Cortex of kidney (tissue), 1 donor: ENCODE data around the gene CENPN.

Experiments used
- DNase-seq: peaks from one replicate; lab custom pipeline; 2025; lab: John Stamatoyannopoulos, UW

CENPN gene, protein sequence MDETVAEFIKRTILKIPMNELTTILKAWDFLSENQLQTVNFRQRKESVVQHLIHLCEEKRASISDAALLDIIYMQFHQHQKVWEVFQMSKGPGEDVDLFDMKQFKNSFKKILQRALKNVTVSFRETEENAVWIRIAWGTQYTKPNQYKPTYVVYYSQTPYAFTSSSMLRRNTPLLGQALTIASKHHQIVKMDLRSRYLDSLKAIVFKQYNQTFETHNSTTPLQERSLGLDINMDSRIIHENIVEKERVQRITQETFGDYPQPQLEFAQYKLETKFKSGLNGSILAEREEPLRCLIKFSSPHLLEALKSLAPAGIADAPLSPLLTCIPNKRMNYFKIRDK

DNA sequence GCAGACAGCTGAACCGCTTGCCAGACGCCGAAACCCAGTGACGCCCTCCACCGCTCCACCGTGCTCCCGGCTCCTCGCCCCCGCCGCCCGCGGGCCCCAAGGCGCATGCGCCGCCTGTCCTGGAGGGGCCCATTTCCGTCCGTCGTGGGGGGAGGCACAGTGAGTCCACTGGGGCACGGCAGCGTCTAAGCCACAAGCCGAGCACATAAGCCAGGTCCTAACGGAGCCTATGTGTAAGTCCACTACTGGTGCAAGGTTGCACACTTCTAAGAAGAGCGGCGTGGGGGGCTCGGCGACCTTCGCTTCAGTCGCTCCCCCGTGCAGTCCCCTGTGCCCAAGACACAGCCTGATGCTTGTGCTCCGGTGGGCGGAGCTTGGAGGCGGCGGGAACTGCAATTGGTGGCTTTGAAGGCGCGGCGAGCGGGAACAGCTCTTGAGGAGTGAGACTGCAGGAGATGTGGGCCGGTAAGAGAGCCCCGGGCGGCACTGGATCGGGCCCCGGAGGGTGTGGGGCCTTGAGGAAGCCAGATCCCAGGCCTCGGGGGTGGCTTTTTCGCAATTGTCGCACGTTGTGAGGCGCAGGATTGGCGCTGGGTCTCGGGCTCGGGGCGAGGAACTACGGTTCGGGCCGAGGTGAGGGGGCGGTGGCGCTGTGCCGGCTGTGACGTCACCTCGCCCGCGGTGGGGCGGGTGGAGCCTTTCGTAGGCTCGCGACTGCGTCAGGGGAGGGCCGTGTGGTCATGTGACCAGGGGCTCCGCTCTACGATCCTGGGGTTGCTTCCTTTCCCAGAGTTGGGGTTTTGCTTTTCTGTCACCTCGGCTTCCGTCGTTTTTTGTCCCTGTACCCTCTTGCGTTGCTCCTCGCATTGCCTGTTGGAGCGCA, at the start of gene CENPN, which contains the start of gene CMC2:
Gene CENPN, plus strand, starts transcription at position 402 of the 883 bp plus-strand sequence. CDS start 4,726 bp downstream, outside the sequence.
Gene CMC2, minus strand, starts transcription at position 73 of the 883 bp plus-strand sequence. CDS start 9,491 bp downstream, outside the sequence.
- peak; percentile 79 for DNase-seq

DNA sequence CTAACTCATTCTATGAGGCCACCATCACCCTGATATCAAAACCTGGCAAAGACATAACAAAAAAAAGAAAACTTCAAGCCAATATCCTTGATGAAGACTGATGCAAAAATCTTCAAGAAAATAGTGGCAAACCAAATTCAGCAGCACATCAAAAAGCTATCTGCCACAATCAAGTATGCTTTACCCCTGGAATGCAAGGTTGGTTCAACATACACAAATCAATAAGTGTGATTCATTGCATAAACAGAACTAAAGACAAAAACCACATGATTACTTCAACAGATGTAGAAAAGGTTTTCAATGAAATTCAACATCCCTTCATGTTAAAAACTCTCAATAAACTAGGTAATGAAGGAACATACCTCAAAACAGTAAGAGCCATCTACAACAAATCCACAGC, 48.7 kb upstream of the CENPN start:
- DNase-seq, result no peak

DNA sequence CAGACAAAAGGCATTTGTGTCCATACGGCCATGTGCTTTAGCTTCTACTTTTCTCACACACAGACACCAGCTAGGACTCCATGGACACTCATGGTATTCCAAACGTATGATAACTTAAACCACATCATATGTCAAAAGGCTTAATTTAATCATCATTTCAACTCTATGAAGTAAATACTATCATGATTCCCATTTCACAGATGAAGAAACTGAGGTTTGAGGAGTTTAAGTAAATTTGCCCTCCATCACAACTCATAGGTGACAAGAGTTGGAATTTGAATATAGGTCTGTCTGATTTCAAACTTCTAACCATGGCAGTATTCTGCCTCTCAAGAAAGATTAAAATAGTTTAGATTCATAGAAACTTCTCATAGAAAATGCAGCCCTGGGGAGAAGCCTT, 44.1 kb upstream of the CENPN start:
- DNase-seq, result no peak

DNA sequence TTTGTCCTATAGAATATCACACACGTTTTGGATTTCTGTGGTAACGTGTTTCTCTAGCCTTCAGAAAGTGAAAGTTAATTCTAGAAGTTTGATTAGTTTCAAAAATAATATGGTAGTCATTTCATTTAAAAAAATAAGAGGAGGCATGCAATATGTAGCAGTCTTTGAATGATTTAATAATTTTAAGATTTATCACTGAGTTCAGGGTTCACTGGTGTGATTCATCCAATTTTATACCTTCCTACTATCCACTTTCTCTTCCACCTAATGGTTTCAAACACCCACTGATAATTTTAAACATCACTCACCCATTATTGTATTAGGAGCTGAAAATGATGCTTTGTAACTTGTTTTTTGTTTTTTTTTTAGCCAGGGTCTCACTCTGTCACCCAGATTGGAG, 42.7 kb upstream of the CENPN start:
- no peak for DNase-seq

DNA sequence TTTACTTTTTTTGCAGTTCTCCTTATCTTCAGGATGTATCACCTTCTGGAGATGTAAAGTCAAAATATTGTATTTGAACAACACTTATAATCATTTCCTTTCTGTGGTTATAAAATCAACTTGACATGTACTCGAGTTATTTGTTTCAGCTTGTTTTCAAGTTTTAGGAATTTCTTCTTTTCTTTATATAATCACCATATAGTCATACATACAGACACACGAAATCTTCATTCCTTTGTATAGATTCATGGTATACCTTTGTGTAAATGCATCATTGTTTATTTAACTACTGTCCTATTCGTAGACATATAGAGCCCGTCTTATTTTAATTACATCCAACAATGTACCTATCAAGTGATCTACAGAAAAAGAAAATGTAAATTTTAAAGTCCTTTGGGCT, 40.4 kb upstream of the CENPN start:
- no peak for DNase-seq

DNA sequence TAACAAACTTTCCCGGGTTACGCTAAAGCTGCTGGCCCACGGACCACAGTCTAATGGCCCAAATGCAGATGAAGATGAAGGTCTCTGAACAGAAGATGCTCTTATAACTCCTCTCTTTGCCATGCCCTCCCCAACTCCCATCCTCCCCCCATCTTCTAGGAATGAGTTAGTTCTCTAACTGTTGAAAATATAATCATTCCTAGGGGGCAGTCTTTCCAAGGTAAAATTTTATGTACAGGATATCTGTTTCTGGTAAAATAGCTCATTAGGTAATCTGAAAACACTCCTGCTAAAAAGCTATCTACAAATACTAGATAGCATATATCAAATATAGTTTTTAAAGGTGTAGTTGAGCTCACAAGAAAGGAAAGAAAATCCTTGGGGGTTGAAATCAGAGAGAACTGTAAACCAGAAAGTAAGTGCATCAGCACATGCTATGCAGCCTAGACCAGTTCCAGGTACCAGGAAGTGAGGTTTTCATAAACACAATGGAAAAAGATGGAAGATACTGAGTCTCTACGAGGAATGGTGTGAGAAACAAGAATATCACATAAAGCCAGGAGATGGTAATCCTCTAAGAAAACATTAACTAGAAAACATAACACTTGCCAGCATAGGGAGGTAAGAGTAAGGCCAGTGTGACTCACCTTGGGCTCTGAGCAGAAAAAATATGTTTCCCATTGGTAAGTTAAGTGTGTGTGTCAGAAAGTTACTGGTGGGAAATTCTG, 38.5 kb upstream of the CENPN start:
- DNase-seq, result no peak

DNA sequence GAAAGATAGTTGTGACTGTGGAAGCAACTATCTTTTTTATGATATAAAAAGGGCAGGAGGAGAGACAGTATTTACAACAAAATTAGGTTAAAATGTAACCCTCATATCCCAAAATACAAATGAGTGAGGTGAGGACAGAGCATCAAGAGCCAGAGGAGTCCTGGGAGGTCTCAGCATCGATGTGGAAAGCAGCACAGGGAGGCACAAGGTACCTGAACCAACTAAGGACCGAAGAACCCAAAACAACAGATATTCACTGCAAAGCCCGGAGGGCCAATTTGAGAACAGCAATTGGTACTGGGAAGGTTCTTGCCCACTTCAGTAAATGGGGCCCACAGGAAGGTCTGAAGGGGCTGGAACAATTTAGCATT, 37.9 kb upstream of the CENPN start:
- DNase-seq, result no peak

DNA sequence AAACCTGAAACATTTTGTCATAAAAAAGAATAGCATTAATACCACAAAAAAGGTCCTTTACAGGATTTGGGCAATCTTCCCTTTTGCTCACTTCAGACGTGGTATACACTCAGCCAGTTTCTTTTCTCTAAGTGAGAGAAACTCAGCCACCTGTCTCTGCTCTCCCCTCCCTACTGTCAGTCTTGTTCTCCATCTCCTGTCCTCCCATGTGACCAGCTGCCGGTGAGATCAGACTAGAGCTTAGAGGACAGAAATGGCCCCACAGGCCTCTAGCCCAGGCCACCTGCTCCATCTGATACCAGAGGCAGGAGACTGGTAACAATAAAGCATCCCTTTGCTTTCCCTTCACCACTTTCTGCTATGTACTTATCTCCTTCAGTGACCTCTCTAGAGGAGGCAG, 35.2 kb upstream of the CENPN start:
- DNase-seq, result no peak

DNA sequence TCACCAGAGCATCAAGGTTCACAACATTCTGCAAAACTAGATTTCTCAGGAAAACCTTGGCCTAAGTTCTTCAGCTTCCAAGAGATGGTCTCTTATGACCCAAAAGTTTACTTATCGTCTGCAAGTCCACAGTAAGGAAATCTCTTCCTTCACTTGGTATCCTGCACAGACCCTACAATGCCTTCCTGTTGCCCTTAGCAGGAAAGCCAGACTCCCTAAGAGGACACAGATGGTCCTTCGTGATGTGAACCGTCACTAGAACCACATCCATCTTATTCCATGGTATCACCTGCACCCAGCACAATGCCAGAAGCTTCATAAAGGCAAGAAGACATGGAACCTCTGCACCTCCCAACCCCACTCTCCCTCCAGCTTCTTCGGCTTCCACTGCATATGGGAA, 34.4 kb upstream of the CENPN start:
- DNase-seq, result no peak

DNA sequence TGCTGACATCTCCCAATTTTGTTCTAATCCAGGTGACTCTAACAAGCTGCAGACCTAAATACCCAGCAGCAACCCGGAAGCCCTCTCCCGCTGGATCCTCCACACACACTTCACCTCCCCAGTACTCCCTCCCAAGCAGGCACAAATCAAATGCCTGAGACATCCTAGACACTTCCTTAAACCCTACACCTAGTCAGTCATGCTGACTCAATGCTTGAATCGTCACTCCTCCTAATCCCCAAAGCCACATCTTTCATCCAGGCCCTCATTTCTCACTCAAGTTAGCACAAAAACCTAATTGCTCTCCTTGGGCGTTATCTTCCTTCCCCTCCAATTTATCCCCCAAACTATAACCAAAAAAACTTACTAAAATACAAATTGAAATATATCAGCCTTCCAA, 33.0 kb upstream of the CENPN start:
- no peak for DNase-seq

DNA sequence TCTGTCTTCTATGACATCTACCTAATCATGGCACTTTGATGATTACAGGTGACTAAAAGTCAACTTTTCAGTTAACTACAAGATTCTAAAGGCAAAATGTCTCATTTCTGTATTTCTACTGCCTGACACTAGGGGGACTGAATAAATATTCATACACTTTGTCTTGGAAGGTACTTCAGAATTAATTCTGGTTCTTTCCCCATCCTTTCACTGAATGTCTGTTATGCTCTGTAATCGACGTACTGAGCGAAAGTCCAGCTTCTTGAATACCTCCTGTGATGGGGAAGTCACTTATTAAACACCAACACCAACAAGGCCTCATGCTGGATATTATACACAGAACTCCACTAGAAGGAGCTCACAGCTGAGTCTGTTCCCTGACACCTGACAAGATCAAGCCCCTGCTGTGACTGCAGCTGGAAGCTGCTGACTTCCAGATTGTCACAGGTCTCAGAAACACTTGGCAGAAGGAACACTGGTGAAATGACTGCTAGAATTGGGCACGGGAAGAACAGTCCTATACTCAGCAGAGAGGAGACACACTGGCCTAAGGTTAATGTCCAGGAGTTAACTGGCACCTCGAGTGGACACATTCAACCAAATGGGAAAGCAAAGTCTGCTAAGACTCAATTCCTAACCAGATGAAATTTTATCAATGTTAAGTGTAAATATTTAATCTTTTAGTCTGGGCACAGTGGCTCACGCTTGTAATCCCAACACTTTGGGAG, 32.2 kb upstream of the CENPN start:
- no peak for DNase-seq

DNA sequence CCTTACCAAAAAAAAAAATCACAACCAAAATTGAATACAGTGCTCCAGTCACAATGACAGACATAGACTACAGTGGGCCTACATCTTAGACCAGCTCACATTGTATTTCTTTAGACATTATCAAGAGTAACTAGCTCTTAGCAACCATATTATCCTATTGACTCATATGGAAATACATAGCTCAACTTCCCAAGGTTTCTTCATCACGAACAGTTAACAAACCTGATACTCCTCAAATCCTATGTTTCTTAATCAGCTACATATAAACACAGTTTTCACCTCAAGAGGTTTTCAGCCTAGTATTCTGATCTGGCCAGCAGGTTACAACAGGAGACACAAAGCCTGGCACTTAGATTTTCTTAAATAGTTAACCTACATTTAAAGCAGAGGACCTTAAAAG, 30.1 kb upstream of the CENPN start:
- DNase-seq, result no peak

DNA sequence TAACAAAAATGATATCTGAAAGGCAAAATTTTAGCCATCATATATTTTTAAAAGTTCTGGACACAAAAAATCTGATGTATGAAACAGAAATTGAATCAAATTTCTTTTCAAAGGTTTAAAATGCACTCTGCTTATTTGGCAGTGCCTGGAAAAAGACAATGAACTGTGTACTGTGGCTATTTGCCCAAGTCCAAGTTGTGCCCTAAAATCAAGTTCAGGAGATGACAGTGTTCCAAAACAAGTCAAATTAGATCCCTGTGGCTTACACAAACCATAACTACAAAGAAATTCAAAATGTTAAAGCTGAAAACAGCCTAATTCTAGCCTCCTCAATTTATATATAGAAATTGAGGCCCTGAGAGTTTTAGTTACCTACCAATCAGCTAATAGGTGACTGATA, 25.9 kb upstream of the CENPN start:
- DNase-seq, result no peak

DNA sequence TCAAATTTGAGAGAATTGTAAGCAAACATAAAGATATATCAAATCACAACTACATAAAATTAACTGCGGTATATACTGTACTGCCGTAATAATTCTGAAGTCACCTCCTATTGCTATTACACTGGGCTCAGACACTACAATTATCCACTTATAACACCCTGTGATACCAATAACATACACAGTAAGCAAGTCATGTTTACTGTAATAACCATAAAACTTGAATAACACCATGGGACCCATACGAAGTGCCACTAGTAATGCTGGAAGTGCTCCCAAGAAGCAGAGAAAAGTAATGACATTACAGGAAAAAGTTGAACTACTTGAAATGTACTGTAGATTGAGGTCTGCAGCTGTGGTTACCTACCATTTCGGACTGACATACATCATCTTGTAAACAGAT, 24.4 kb upstream of the CENPN start:
- DNase-seq, result no peak

DNA sequence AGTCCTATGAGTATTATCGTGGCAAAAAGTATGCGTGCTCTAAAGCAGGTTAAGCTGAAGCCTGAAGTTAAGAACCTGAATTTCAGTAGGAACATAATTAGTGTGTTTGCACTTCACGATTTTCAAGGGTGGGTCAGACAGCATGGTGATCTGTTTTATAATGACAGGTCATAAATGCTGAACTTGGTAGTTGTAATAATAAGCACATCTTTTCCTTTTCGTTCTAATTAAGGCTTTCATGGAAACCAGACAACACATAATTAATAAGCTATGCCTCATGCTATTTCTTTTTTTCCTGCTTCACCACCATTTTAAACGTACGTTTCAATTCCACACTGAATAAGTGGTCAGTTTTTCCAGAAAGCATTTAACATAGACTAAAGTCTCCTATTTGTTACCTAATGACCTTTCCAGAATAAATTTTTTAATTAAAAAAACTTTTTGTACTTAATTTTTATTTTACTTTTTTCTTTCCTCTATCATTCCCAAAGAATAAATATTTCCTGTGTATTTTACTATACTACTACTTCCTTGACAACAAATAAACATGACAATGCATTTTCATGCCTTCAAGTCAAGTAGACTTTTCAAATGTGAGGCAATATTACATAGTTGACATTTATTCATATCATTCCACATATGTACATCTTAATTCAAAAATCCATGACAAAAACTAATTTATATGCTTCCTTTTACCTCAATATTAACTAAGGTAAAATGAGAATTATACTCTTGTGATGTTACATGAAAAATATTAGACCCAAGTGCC, 22.7 kb upstream of the CENPN start:
- DNase-seq, result no peak

DNA sequence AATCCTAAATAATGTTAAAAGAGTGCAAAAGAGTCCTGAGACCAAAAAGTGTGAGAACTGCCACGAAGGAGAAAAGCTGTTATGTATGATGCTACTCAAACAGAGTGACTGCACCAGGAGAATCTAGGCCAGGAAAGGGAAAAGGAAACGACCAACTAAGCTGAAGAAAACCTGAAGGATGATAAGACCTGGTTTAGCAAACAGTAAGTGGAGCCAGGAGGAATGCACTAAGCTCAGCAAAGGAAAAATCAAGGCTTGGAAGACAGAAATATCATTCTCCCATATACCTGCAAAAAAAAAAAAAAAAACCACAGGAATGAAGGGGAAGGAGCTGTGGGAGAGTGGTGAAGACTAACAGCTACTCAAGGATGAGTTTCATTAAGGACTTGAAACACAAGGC, 21.4 kb upstream of the CENPN start:
- no peak for DNase-seq

DNA sequence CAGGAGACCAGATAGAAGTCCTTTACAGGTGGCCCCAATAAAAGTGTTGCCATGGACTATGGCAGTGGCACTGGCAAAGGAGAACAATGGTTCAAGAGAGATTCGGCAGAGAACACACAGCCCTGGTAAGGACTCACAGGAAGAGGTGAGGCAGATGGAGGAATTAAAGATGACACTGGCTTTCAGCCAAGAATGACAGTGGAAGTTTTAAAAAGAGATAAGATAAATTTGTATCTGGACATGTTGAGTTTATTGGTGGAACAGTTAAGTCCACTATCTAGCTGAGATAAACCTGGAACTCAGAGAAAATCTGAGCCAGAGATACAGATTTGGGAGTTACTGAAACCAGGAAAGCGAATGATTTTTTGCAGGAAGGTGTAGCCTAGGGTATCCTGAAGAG, 20.5 kb upstream of the CENPN start:
- DNase-seq, result no peak

DNA sequence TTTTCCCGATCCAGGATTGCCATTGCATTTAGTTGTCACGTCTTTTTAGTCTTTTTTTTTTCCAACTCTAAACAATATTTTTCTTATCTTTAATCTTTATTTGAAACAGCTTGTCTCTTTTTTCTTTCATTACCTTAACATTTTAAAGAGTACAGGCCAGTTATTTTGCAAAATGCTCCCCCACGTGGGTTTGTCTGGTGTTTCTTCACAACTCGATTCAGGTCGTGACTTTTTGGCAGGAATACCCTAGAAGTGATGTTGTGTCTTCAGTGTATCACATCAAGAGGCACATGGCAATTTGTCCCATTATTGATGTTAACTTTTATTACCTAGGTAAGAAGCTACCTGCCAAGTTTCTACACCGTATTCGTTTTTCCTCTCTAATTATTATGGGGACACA, 18.3 kb upstream of the CENPN start:
- DNase-seq, result no peak

DNA sequence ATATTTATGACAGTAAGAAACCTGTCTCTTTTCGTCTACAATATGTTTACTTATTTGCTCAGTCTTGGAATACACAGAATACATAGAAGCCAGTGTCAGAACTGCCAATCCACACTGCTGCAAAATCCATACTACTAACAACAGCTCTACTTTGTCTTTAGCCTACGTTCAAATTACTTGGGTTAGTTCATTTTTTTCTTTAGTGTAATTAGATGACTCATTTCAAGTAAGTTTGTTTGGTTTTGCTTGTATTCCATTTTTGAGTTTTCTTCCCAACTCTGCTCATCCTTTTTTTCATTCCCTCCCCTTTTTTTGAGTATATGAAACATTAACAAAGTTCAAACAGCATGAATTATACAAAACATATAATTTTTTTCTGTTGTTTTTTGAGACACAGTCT, 17.2 kb upstream of the CENPN start:
- DNase-seq, result no peak

DNA sequence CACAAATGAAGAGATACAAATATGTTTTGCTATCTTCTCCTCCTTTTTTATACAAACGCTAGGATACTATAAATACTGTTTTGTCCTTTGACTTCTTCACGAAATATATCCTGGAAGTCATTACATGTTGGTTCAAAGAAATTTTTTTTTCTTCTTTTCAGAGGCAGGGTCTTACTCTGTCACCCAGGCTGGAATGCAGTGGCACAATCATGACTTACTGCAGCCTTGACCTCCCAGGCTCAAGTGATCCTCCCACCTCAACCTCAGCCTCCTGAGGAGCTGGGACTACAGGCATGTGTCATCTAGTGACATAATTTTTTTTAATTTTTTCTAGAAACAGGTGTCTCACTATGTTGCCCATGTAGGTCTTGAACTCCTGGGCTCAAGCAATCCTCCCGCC, 16.4 kb upstream of the CENPN start:
- no peak for DNase-seq

DNA sequence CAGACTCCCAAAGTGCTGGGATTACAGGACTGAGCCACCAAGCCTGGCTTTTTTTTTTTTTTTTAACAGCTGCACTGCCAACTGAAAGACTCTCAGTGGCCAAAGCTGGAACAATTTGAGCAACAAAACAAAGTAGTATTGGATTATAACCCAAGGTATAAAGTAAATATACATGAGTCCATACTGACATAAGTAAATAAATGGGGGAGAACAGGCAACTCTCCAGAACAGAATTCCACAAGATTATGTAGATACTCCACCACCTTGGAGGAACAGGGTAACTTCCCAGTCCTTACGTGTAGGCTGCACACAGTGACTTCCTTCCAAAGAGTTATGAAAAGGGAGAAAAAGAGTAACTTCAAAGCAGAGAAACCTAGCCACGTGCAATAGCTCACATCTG, 16.0 kb upstream of the CENPN start:
- no peak for DNase-seq
